ENCODE results near the gene KCNMA1. TPM values are rescaled to one million over a fixed set of nuclear protein-coding genes. Genes with fewer than 3 reads are reported as not detected.

KCNMA1 gene
- total RNA-seq, 2 donors from 2014 or later: 168 to 188 TPM

DNA sequence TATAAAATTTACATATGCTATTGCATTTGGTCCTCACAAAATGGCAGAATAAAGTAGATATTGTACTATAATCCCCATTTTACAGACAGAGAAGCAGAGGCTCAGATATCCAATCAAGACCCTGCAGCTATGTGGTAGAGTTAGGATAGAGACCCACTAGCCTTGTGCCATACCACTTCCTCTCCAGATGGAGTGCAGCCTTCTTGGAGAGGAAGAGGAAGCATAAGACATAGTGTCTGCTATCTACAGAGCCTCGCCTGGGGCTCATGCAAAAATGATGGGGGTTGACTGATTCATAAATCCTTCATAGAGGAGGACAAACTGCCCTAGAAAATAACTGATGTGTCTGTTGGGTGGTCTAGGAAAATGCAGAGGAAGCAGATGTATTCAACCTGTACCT, 447.3 kb downstream of the KCNMA1 start:
- DNase-seq (ENCODE audit: low spot score): no peak
- Histone ChIP-seq H3K4me3 (no peak overlapping the region), H3K36me3 (no peaks in the 10 kb centered on the region), H3K27ac (no peak overlapping the region), H3K27me3 (replicated peaks; ENCODE audit: insufficient read depth) (no peaks in the 10 kb centered on the region), H3K4me1 (ENCODE audit: control insufficient read depth in 1 of 2, low read depth in 2 of 2) (peaks cover 11 to 75% of the 10 kb centered on the region in 2 donors), H3K9me3 (no peaks in the 10 kb centered on the region)
- no peak for ATAC-seq (ENCODE audit: insufficient number of reproducible peaks, low FRiP score, low read depth)
- TF ChIP-seq CTCF (IDR thresholded peaks at IDR 0.05): no peak

- Histone ChIP-seq H3K27me3 (replicated peaks; ENCODE audit: insufficient read depth) (no peaks in the 10 kb centered on the region), H3K9me3 (no peaks in the 10 kb centered on the region), H3K4me1 (ENCODE audit: control insufficient read depth in 1 of 2, low read depth in 2 of 2) (peaks cover 6 to 69% of the 10 kb centered on the region in 2 donors), H3K36me3 (no peaks in the 10 kb centered on the region), H3K27ac (no peak overlapping the region), H3K4me3 (no peak overlapping the region)
- DNase-seq (ENCODE audit: low spot score) (no peak), ATAC-seq (ENCODE audit: insufficient number of reproducible peaks, low FRiP score, low read depth) (no peak)
- no peak for TF ChIP-seq CTCF (IDR thresholded peaks at IDR 0.05)
Observed at GRCh38 chr10:77189520-77189919, 448.1 kb downstream of the KCNMA1 start.

DNA sequence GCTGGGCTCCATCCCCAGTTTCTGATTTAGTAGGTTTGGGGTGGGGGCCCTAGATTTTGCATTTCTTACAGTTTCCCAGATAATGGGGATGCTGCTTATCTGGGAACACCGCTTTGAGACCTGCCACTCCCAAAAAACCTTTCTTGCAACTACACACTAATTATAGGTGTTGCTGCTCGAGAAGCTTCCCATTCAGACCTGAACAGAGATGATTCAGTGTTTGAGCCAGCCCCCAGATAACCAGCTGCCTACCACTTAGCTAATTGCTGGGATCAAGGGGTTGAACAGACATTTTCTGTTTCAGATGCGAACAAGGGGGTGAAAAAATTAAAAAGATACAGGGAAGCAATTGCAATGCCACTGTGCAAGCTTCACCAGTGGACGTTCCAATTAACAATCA, 448.5 kb downstream of the KCNMA1 start:
- Histone ChIP-seq H3K27me3 (replicated peaks; ENCODE audit: insufficient read depth) (no peaks in the 10 kb centered on the region), H3K9me3 (no peaks in the 10 kb centered on the region), H3K4me3 (no peak overlapping the region), H3K27ac (no peak overlapping the region), H3K36me3 (no peaks in the 10 kb centered on the region), H3K4me1 (ENCODE audit: control insufficient read depth in 1 of 2, low read depth in 2 of 2) (peaks cover 4 to 65% of the 10 kb centered on the region in 2 donors)
- DNase-seq (ENCODE audit: low spot score) (no peak), ATAC-seq (ENCODE audit: insufficient number of reproducible peaks, low FRiP score, low read depth) (no peak)
- TF ChIP-seq CTCF (IDR thresholded peaks at IDR 0.05): no peak

DNA sequence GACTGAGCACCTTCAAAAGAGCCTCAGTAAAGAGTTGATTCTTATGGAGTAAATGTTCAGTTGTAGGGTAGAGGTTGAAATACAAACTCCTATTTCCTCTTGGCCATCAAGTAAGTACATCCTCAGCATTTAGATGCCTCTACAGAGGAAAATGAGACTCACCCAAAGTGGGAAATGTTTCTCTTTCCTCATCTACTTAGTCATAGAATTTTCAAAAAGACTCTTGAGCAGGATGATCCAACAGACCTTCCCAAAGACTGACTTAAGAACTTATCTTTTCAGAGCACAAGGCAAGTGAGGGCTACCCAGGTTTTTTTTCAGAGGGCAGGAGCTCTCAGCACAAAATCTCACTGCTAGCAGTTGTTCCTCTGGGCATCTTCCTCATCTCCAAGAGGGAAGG, 449.1 kb downstream of the KCNMA1 start:
- H3K36me3 ChIP-seq: no peaks in the 10 kb centered on the region
- peaks cover 4 to 64% of the 10 kb centered on the region in 2 donors for H3K4me1 ChIP-seq (ENCODE audit: control insufficient read depth in 1 of 2, low read depth in 2 of 2)
- H3K4me3 ChIP-seq: no peak overlapping the region
- no peak overlapping the region for H3K27ac ChIP-seq
- ATAC-seq (ENCODE audit: insufficient number of reproducible peaks, low FRiP score, low read depth) (no peak), DNase-seq (ENCODE audit: low spot score) (no peak)
- no peak for TF ChIP-seq CTCF (IDR thresholded peaks at IDR 0.05)
- H3K27me3 ChIP-seq (replicated peaks; ENCODE audit: insufficient read depth): no peaks in the 10 kb centered on the region
- no peaks in the 10 kb centered on the region for H3K9me3 ChIP-seq

DNA sequence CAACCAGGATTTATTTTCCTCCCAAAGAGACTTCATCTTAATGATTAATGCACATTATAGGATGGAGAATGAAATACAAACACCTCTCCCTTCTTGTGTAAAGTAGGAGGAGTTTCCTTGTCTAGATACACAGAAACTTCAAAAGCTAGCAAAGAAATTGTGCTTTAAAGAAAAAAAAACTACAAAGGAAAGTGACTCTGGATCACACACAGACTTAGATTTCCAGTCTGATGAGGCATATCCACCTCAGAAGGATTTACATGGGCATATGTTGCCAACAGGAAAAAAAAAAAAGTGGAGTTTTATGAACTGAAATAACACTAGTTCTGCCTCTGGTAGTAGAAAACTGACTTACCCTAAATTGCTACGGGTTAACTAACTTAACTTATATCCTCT, 449.6 kb downstream of the KCNMA1 start:
- peaks cover 9 to 64% of the 10 kb centered on the region in 2 donors for H3K4me1 ChIP-seq (ENCODE audit: control insufficient read depth in 1 of 2, low read depth in 2 of 2)
- ATAC-seq (ENCODE audit: insufficient number of reproducible peaks, low FRiP score, low read depth): no peak
- H3K27ac ChIP-seq: no peak overlapping the region

More for the DNA sequence above, 449.6 kb downstream of the KCNMA1 start:
- H3K27me3 ChIP-seq (replicated peaks; ENCODE audit: insufficient read depth): no peaks in the 10 kb centered on the region
- no peaks in the 10 kb centered on the region for H3K36me3 ChIP-seq
- no peak overlapping the region for H3K4me3 ChIP-seq
- DNase-seq (ENCODE audit: low spot score): no peak
- no peak for TF ChIP-seq CTCF (IDR thresholded peaks at IDR 0.05)
- no peaks in the 10 kb centered on the region for H3K9me3 ChIP-seq
